Hepatocyte (in vitro differentiated cells): ENCODE measurements around the gene PACS1. TPM values are rescaled to one million over a fixed set of nuclear protein-coding genes. Genes with fewer than 3 reads are reported as not detected.

Experiments
- DNase-seq: peaks from one replicate; pipeline ENCODE4 v3.0.0-alpha.2; 2016; ENCODE audit warnings: low spot score
- H2AFZ ChIP-seq: fragments of 200-600 bp; sonication (generic); 2 replicates; pipeline ENCODE4 v1.6.0; 2016; ENCODE audit warnings: antibody characterized with exemption, mild to moderate bottlenecking
- H3K27ac ChIP-seq: fragments of 200-600 bp; sonication (generic); 2 replicates; pipeline ENCODE4 v1.5.1; 2016; ENCODE audit warnings: mild to moderate bottlenecking
- H3K27me3 ChIP-seq: fragments of 200-600 bp; sonication (generic); 2 replicates; pipeline ENCODE4 v1.6.1; 2016
- H3K36me3 ChIP-seq: fragments of 200-600 bp; sonication (generic); replicated peaks from 2 replicates; pipeline ENCODE4 v1.5.1; 2016; ENCODE audit warnings: low read depth; ENCODE audit not compliant: insufficient read depth
- H3K4me1 ChIP-seq: fragments of 200-600 bp; sonication (generic); 2 replicates; pipeline ENCODE4 v1.5.1; 2016; ENCODE audit warnings: mild to moderate bottlenecking, moderate library complexity; ENCODE audit not compliant: insufficient read depth
- H3K4me2 ChIP-seq: fragments of 200-600 bp; sonication (generic); 2 replicates; pipeline ENCODE4 v1.6.0; 2016
- H3K4me3 ChIP-seq: fragments of 200-600 bp; sonication (generic); 2 replicates; pipeline ENCODE4 v1.5.1; 2016; ENCODE audit warnings: mild to moderate bottlenecking
- H3K79me2 ChIP-seq: fragments of 200-600 bp; sonication (generic); 2 replicates; pipeline ENCODE4 v1.6.0; 2017; ENCODE audit warnings: mild to moderate bottlenecking
- H3K9me2 ChIP-seq: fragments of 200-600 bp; sonication (generic); replicated peaks from 2 replicates; pipeline ENCODE4 v1.6.0; 2017; ENCODE audit warnings: mild to moderate bottlenecking; ENCODE audit not compliant: insufficient read depth
- H3K9me3 ChIP-seq: fragments of 200-600 bp; sonication (generic); 2 replicates; pipeline ENCODE4 v1.5.1; 2016; ENCODE audit warnings: low read depth, mild to moderate bottlenecking
- H4K20me1 ChIP-seq: fragments of 200-600 bp; sonication (generic); 2 replicates; pipeline ENCODE4 v1.6.0; 2016; ENCODE audit warnings: mild to moderate bottlenecking; ENCODE audit not compliant: insufficient read depth, poor library complexity, severe bottlenecking
- EZH2 ChIP-seq: fragments of 200-600 bp; sonication (generic); IDR thresholded peaks from 2 replicates; pipeline ENCODE4 v1.6.1; 2016; ENCODE audit warnings: antibody characterized with exemption, mild to moderate bottlenecking, borderline replicate concordance
- EZH2phosphoT487 ChIP-seq: fragments of 200-600 bp; sonication (generic); IDR thresholded peaks from one replicate; pipeline ENCODE4 v1.6.1; 2018; ENCODE audit warnings: antibody characterized with exemption, mild to moderate bottlenecking, low read depth, moderate library complexity; ENCODE audit not compliant: unreplicated experiment, severe bottlenecking
- WGBS: methylation state at CpG from one replicate; pipeline ENCODE4 v1.1.6; 2016; ENCODE audit warnings: low lambda C conversion rate; ENCODE audit errors: missing lambda C conversion rate; 5-methylcytosine and 5-hydroxymethylcytosine counted together
- polyA plus RNA-seq: library from polyadenylated mRNA; unstranded; fragments of >200 nt; fragmentation: Nextera tagmentation; extraction: Ambion mirVana; gene quantifications from 2 replicates; pipeline ENCODE4 v1.2.1, GENCODE V29; 2016
- total RNA-seq: library from RNA; depleted of rRNA; stranded (reverse); fragments of >200 nt; gene quantifications from 2 replicates; pipeline ENCODE4 v1.2.3, GENCODE V29; 2014
- TF ChIP-seq, protein P1 (sequence below): fragments of 200-600 bp; sonication (generic); IDR thresholded peaks from 2 replicates; pipeline ENCODE4 v1.5.1; 2016; ENCODE audit warnings: antibody characterized with exemption, mild to moderate bottlenecking; ENCODE audit not compliant: poor library complexity

Gene PACS1
- total and polyA plus RNA-seq, 2 experiments from 2014 or later: 28.2 to 71.5 TPM

GRCh38 chr11:66259956-66260355, 189.9 kb downstream of the PACS1 start:
- H3K27me3 ChIP-seq: no peaks in the 10 kb centered on the region
- H3K27ac ChIP-seq: no peak overlapping the region
- H3K4me3 ChIP-seq: no peak overlapping the region
- H3K36me3 ChIP-seq: no peaks in the 10 kb centered on the region
- peaks cover 8% of the 10 kb centered on the region for H3K4me1 ChIP-seq
- no peak overlapping the region for H2AFZ ChIP-seq
- TF ChIP-seq EZH2phosphoT487 (no peak), EZH2 (no peak)
- TF ChIP-seq, protein P1, sequence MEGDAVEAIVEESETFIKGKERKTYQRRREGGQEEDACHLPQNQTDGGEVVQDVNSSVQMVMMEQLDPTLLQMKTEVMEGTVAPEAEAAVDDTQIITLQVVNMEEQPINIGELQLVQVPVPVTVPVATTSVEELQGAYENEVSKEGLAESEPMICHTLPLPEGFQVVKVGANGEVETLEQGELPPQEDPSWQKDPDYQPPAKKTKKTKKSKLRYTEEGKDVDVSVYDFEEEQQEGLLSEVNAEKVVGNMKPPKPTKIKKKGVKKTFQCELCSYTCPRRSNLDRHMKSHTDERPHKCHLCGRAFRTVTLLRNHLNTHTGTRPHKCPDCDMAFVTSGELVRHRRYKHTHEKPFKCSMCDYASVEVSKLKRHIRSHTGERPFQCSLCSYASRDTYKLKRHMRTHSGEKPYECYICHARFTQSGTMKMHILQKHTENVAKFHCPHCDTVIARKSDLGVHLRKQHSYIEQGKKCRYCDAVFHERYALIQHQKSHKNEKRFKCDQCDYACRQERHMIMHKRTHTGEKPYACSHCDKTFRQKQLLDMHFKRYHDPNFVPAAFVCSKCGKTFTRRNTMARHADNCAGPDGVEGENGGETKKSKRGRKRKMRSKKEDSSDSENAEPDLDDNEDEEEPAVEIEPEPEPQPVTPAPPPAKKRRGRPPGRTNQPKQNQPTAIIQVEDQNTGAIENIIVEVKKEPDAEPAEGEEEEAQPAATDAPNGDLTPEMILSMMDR: no peak
- peaks cover 17% of the 10 kb centered on the region for H3K79me2 ChIP-seq
- H3K9me3 ChIP-seq: no peaks in the 10 kb centered on the region
- DNase-seq: no peak
- no peak overlapping the region for H3K4me2 ChIP-seq
- no peaks in the 10 kb centered on the region for H3K9me2 ChIP-seq
- 97% methylated on average over 4 of the region's 4 CpGs for WGBS
- H4K20me1 ChIP-seq: peaks cover 8% of the 10 kb centered on the region

GRCh38 chr11:66261578-66261977, 191.5 kb downstream of the PACS1 start:
- no peak for TF ChIP-seq EZH2
- TF ChIP-seq, protein P1: no peak
- TF ChIP-seq EZH2phosphoT487: no peak
- no peaks in the 10 kb centered on the region for H3K36me3 ChIP-seq
- H3K27me3 ChIP-seq: no peaks in the 10 kb centered on the region
- no peak for DNase-seq
- peaks cover 8% of the 10 kb centered on the region for H4K20me1 ChIP-seq
- no peak overlapping the region for H3K27ac ChIP-seq
- no peak overlapping the region for H2AFZ ChIP-seq
- H3K9me3 ChIP-seq: no peaks in the 10 kb centered on the region
- H3K4me3 ChIP-seq: no peak overlapping the region
- peaks cover 8% of the 10 kb centered on the region for H3K4me1 ChIP-seq
- no peak overlapping the region for H3K4me2 ChIP-seq
- no peaks in the 10 kb centered on the region for H3K9me2 ChIP-seq
- H3K79me2 ChIP-seq: peaks cover 17% of the 10 kb centered on the region
- 98% methylated on average over 15 of the region's 16 CpGs for WGBS

DNA sequence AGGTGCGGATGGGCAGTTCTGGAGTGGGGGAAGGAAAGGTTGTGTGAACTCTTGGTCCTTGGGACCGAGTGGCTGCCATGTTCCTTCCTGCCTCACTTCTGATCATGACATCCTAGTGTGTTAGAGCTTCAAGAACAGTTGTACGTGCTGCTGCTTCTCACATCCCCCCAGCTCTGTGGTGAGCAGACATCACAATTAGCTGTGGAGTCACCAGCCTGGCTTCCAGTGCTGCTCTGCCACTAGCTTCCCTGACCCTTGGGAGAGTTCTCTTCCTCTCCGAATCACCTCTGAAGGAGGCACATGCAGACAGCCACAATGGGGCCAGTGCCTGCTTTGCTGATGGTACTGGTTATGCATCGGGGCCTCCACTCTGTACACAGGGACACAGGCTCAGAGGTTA, 192.1 kb downstream of the PACS1 start:
- H3K36me3 ChIP-seq: no peaks in the 10 kb centered on the region

More for the DNA sequence above, 192.1 kb downstream of the PACS1 start:
- Histone ChIP-seq H3K27ac (no peak overlapping the region), H4K20me1 (peaks cover 8% of the 10 kb centered on the region), H3K9me3 (no peaks in the 10 kb centered on the region), H3K4me3 (no peak overlapping the region), H3K4me1 (peaks cover 10% of the 10 kb centered on the region), H2AFZ (no peak overlapping the region), H3K27me3 (no peaks in the 10 kb centered on the region), H3K9me2 (no peaks in the 10 kb centered on the region), H3K4me2 (no peak overlapping the region), H3K79me2 (peaks cover 17% of the 10 kb centered on the region)
- no peak for DNase-seq
- TF ChIP-seq, protein P1: no peak
- TF ChIP-seq EZH2phosphoT487 (no peak), EZH2 (no peak)
- WGBS: 100% methylated on average over 5 of the region's 5 CpGs
